HepG2 (cell line): ENCODE measurements around the gene JPT2. TPM values are rescaled to one million over a fixed set of nuclear protein-coding genes. Genes with fewer than 3 reads are reported as not detected.

Experiments used
- ERF ChIP-seq: IDR thresholded peaks from 2 replicates; pipeline ENCODE4 v1.6.1; 2018; ENCODE audit warnings: missing biosample characterization, missing genetic modification reagents
- ISL2 ChIP-seq: sonication (generic); formaldehyde crosslinking; IDR thresholded peaks from 2 replicates; pipeline ENCODE4 v1.5.0; 2020; ENCODE audit warnings: missing genetic modification reagents
- KDM1A ChIP-seq: IDR thresholded peaks from 2 replicates; pipeline ENCODE4 v1.6.1; 2016; ENCODE audit warnings: missing compliant biosample characterization
- KLF12 ChIP-seq: sonication (generic); formaldehyde crosslinking; IDR thresholded peaks from 2 replicates; pipeline ENCODE4 v1.4.0; 2020; ENCODE audit warnings: missing genetic modification reagents, borderline replicate concordance
- KLF16 ChIP-seq, 2 experiments: sonication (generic) in 1 of 2; formaldehyde crosslinking in 1 of 2; IDR thresholded peaks; 2 replicates each; pipeline versions ENCODE4 v1.6.1 to v1.8.0; 2016 to 2023; ENCODE audit warnings: missing genetic modification reagents in 2 of 2, missing compliant biosample characterization in 1 of 2
- NONO ChIP-seq, 2 experiments: fragments of 450-650 bp in 1 of 2; sonication (generic) in 1 of 2; formaldehyde crosslinking in 1 of 2; IDR thresholded peaks in 1 of 2; conservative IDR thresholded peaks in 1 of 2; 2 replicates each; pipeline versions ENCODE4 v1.6.1 to v1.8.0; 2017 to 2022; ENCODE audit warnings: mild to moderate bottlenecking in 1 of 2, missing genetic modification reagents in 1 of 2, moderate library complexity in 1 of 2
- PTBP1 ChIP-seq: fragments of 200-400 bp; formaldehyde crosslinking; IDR thresholded peaks from 2 replicates; pipeline ENCODE4 v1.6.1; 2018; ENCODE audit warnings: low read length, low read depth; ENCODE audit not compliant: poor library complexity, severe bottlenecking
- RFX3 ChIP-seq: IDR thresholded peaks from 2 replicates; pipeline ENCODE4 v1.6.1; 2016; ENCODE audit warnings: missing biosample characterization, missing genetic modification reagents
- TEF ChIP-seq: sonication (generic); formaldehyde crosslinking; IDR thresholded peaks from 2 replicates; pipeline ENCODE4 v1.5.0; 2020; ENCODE audit warnings: missing genetic modification reagents
- THAP8 ChIP-seq: sonication (generic); formaldehyde crosslinking; IDR thresholded peaks from 2 replicates; pipeline ENCODE4 v1.5.1; 2020; ENCODE audit warnings: missing genetic modification reagents, mild to moderate bottlenecking, borderline replicate concordance
- YY1 ChIP-seq: IDR thresholded peaks from 2 replicates; pipeline ENCODE4 v1.6.1; 2011; ENCODE audit warnings: low read length, low read depth, moderate library complexity, mild to moderate bottlenecking; ENCODE audit not compliant: insufficient read depth, insufficient replicate concordance
- ZBTB43 ChIP-seq: sonication (generic); formaldehyde crosslinking; conservative IDR thresholded peaks from 2 replicates; pipeline ENCODE4 v1.4.0; 2020; ENCODE audit warnings: missing genetic modification reagents
- ZC3H13 ChIP-seq: sonication (generic); formaldehyde crosslinking; IDR thresholded peaks from 2 replicates; pipeline ENCODE4 v1.8.1; 2023; ENCODE audit warnings: mild to moderate bottlenecking, missing genetic modification reagents, moderate library complexity
- ZFP91 ChIP-seq: sonication (generic); formaldehyde crosslinking; IDR thresholded peaks from 2 replicates; pipeline ENCODE4 v1.9.0; 2022; ENCODE audit warnings: missing genetic modification reagents, mild to moderate bottlenecking, borderline replicate concordance
- ZFYVE20 ChIP-seq: sonication (generic); formaldehyde crosslinking; IDR thresholded peaks from 2 replicates; pipeline ENCODE4 v1.8.0; 2023; ENCODE audit warnings: low read depth, mild to moderate bottlenecking, moderate library complexity, missing genetic modification reagents, borderline replicate concordance
- ZNF160 ChIP-seq: sonication (generic); formaldehyde crosslinking; IDR thresholded peaks from 2 replicates; pipeline ENCODE4 v1.8.0; 2022; ENCODE audit warnings: mild to moderate bottlenecking, inconsistent platforms, missing genetic modification reagents
- ZNF205 ChIP-seq: IDR thresholded peaks from 2 replicates; pipeline ENCODE4 v1.6.1; 2018; ENCODE audit warnings: missing biosample characterization, missing genetic modification reagents
- ZNF432 ChIP-seq: sonication (generic); formaldehyde crosslinking; IDR thresholded peaks from 2 replicates; pipeline ENCODE4 v1.5.0; 2020; ENCODE audit warnings: missing genetic modification reagents, mild to moderate bottlenecking, borderline replicate concordance
- ZNF567 ChIP-seq: sonication (generic); formaldehyde crosslinking; IDR thresholded peaks from 2 replicates; pipeline ENCODE4 v1.8.1; 2023; ENCODE audit warnings: mild to moderate bottlenecking, missing genetic modification reagents, borderline replicate concordance
- ZNF616 ChIP-seq: sonication (generic); formaldehyde crosslinking; IDR thresholded peaks from 2 replicates; pipeline ENCODE4 v1.5.0; 2020; ENCODE audit warnings: low read depth, mild to moderate bottlenecking, missing genetic modification reagents
- ZNF674 ChIP-seq: sonication (generic); formaldehyde crosslinking; IDR thresholded peaks from 2 replicates; pipeline ENCODE4 v1.5.0; 2020; ENCODE audit warnings: low read depth, mild to moderate bottlenecking, missing genetic modification reagents
- ZNF761 ChIP-seq: sonication (generic); formaldehyde crosslinking; conservative IDR thresholded peaks from 2 replicates; pipeline ENCODE4 v1.4.0; 2020; ENCODE audit warnings: mild to moderate bottlenecking, missing genetic modification reagents
- ZNF777 ChIP-seq: sonication (generic); formaldehyde crosslinking; IDR thresholded peaks from 2 replicates; pipeline ENCODE4 v1.4.0; 2020; ENCODE audit warnings: missing genetic modification reagents
- ZSCAN25 ChIP-seq: sonication (generic); formaldehyde crosslinking; IDR thresholded peaks from 2 replicates; pipeline ENCODE4 v1.8.0; 2022; ENCODE audit warnings: mild to moderate bottlenecking, missing genetic modification reagents
- ZSCAN31 ChIP-seq: sonication (generic); formaldehyde crosslinking; IDR thresholded peaks from 2 replicates; pipeline ENCODE4 v1.5.0; 2020; ENCODE audit warnings: low read depth, mild to moderate bottlenecking, missing genetic modification reagents
- polyA plus RNA-seq, 8 experiments: library from polyadenylated mRNA; depleted of rRNA in 3 of 8; stranded (reverse) in 7 of 8; unstranded in 1 of 8; fragments of >200 nt; fragmentation: Illumina TruSeq in 4 of 8; extraction: Trizol in 4 of 8; gene quantifications; 2 replicates each; pipeline versions ENCODE4 v1.2.1 to v1.2.3, GENCODE V29; 2011 to 2016; ENCODE audit warnings: low read depth in 4 of 8, missing spikeins in 1 of 8, mixed read lengths in 1 of 8; ENCODE audit not compliant: insufficient read depth in 1 of 8
- total RNA-seq, 5 experiments: library from RNA; depleted of rRNA; stranded (reverse); fragments of >200 nt; fragmentation: Illumina TruSeq; extraction: Trizol; gene quantifications; 2 replicates each; pipeline ENCODE4 v1.2.3, GENCODE V29; 2016; ENCODE audit warnings: low read depth in 1 of 5

The JPT2 gene
- total and polyA plus RNA-seq, 2 of the 13 experiments (the other 11 are each of a cell fraction or from before 2014, with no cell fraction given), result 53.5 to 89.4 TPM

- TF ChIP-seq THAP8 (CRISPR knock-in tag), result 0 out of 2 replicates have a peak, but pooled peaks have one; percentile 22
- TF ChIP-seq ISL2 (CRISPR knock-in tag), result peak; percentile 78
- peak; percentile 49; the same call in 1 of the 2 replicates for TF ChIP-seq ZNF616 (CRISPR knock-in tag)
- no peak; the same call in 1 of the 2 replicates for TF ChIP-seq ZNF567 (CRISPR knock-in tag)
- peak in 1 of 2 experiments; percentile 78; a peak in 1 of 4 replicates for TF ChIP-seq KLF16 (CRISPR knock-in tag; IDR thresholded peaks at IDR 0.05)
- no peak for TF ChIP-seq ZNF432
- TF ChIP-seq RFX3 (CRISPR knock-in tag), result no peak
- no peak; the same call in none of the 2 replicates for TF ChIP-seq ZNF160
- TF ChIP-seq ERF, result peak; percentile 84
- TF ChIP-seq TEF (CRISPR knock-in tag), result 0 out of 2 replicates have a peak, but pooled peaks have one; percentile 36
- no peak; the same call in 1 of the 2 replicates for TF ChIP-seq ZNF777
- TF ChIP-seq ZNF205, result no peak; the same call in 1 of the 2 replicates
- no peak; the same call in 1 of the 2 replicates for TF ChIP-seq ZBTB43
- TF ChIP-seq ZFP91 (CRISPR knock-in tag), result peak; percentile 47; the same call in 1 of the 2 replicates
- peak; percentile 87; the same call in 1 of the 2 replicates for TF ChIP-seq ZNF761 (CRISPR knock-in tag)
- TF ChIP-seq ZSCAN25 (CRISPR knock-in tag), result peak; percentile 82; the same call in 1 of the 2 replicates
- no peak for TF ChIP-seq ZNF674
- TF ChIP-seq ZSCAN31 (CRISPR knock-in tag), result peak; percentile 96
- no peak for TF ChIP-seq NONO (IDR thresholded peaks at IDR 0.05)
- TF ChIP-seq NONO (CRISPR knock-in tag; conservative IDR thresholded peaks at IDR 0.05), result peak; percentile 79
- TF ChIP-seq PTBP1, result peak; percentile 13
- no peak for TF ChIP-seq KDM1A
- no peak for TF ChIP-seq ZC3H13 (CRISPR knock-in tag)
- peak; percentile 86 for TF ChIP-seq ZFYVE20
- TF ChIP-seq YY1, result peak; percentile 83
- peak; percentile 93 for TF ChIP-seq KLF12
These were observed 27.8 kb downstream of the JPT2 start, which contains the start of gene MAPK8IP3 (continued) for GRCh38 chr16:1705688-1706385.
